Lung (tissue), 12 donors: ENCODE data around the gene ADAMTS17. TPM values are rescaled to one million over a fixed set of nuclear protein-coding genes. Genes with fewer than 3 reads are reported as not detected.

Source experiments
- ATAC-seq: fragments of 200-7000 bp; cut with Tn5 transposase; one replicate; pipeline ENCODE4 v1.9.1; 2020; ENCODE audit warnings: moderate number of reproducible peaks; ENCODE audit not compliant: insufficient read depth, low FRiP score
- DNase-seq, 3 donors: peaks; one replicate each; pipeline ENCODE4 v3.0.0-alpha.2; 2013 to 2017
- H3K27ac ChIP-seq, 2 donors: one replicate each; pipeline ENCODE4 v1.5.1; 2013; ENCODE audit warnings: mild to moderate bottlenecking in 2 of 2, moderate library complexity in 2 of 2, control low read depth in 1 of 2, inconsistent platforms in 1 of 2, low read depth in 1 of 2, low read length in 1 of 2
- H3K27me3 ChIP-seq, 3 donors: one replicate each; pipeline ENCODE4 v1.5.1; 2013; ENCODE audit warnings: low read length in 2 of 3; ENCODE audit not compliant: control insufficient read depth in 3 of 3, insufficient read depth in 3 of 3
- H3K36me3 ChIP-seq, 4 donors: one replicate each; pipeline ENCODE4 v1.5.1; 2013; ENCODE audit warnings: low read length in 4 of 4, mild to moderate bottlenecking in 1 of 4, moderate library complexity in 1 of 4; ENCODE audit not compliant: control insufficient read depth in 4 of 4, insufficient read depth in 4 of 4
- H3K4me1 ChIP-seq, 5 donors: one replicate each; pipeline ENCODE4 v1.5.1; 2013; ENCODE audit warnings: low read length in 5 of 5, mild to moderate bottlenecking in 2 of 5, moderate library complexity in 1 of 5; ENCODE audit not compliant: control insufficient read depth in 5 of 5, insufficient read depth in 5 of 5
- H3K4me3 ChIP-seq: one replicate; pipeline ENCODE4 v1.5.1; 2013; ENCODE audit warnings: mild to moderate bottlenecking, control low read depth, moderate library complexity
- H3K9ac ChIP-seq, 2 donors: one replicate each; pipeline ENCODE4 v1.5.1; 2013; ENCODE audit warnings: low read length in 2 of 2, control low read depth in 1 of 2; ENCODE audit not compliant: insufficient read depth in 1 of 2
- H3K9me3 ChIP-seq, 4 donors: one replicate each; pipeline ENCODE4 v1.5.1; 2013; ENCODE audit warnings: low read length in 3 of 4, mild to moderate bottlenecking in 1 of 4, moderate library complexity in 1 of 4; ENCODE audit not compliant: control insufficient read depth in 4 of 4, insufficient read depth in 3 of 4
- WGBS, 2 donors: extraction: QIAGEN DNeasy Blood & Tissue Kit; methylation state at CpG; one replicate each; pipeline ENCODE4 v1.1.7; 2013; 5-methylcytosine and 5-hydroxymethylcytosine counted together
- polyA plus RNA-seq, 2 donors: library from polyadenylated mRNA; stranded (reverse); fragments of 200-250 nt; gene quantifications; one replicate each; pipeline ENCODE4 v1.2.1, GENCODE V29; 2013
- total RNA-seq, 2 donors: library from RNA; depleted of rRNA in 1 of 2; stranded (reverse); fragments of >200 nt in 1 of 2; gene quantifications; one replicate each; pipeline ENCODE4 v1.2.1, GENCODE V29; 2014 to 2021
- TF ChIP-seq, protein P1 (sequence below): IDR thresholded peaks from 2 replicates; pipeline ENCODE4 v1.5.1; 2012; ENCODE audit warnings: mild to moderate bottlenecking; ENCODE audit errors: control extremely low read depth, extremely low read depth
- donor health status: control.
- donor health status: control.
- donor health status: Bipolar disorder and iron deficiency.
- donor health status: healthy.
- donor health status: DM: yes; HTN: yes; CAD: no.

ADAMTS17 gene
- total and polyA plus RNA-seq, 4 donors, result 0.47 to 6.6 (median 2.2) TPM

DNA sequence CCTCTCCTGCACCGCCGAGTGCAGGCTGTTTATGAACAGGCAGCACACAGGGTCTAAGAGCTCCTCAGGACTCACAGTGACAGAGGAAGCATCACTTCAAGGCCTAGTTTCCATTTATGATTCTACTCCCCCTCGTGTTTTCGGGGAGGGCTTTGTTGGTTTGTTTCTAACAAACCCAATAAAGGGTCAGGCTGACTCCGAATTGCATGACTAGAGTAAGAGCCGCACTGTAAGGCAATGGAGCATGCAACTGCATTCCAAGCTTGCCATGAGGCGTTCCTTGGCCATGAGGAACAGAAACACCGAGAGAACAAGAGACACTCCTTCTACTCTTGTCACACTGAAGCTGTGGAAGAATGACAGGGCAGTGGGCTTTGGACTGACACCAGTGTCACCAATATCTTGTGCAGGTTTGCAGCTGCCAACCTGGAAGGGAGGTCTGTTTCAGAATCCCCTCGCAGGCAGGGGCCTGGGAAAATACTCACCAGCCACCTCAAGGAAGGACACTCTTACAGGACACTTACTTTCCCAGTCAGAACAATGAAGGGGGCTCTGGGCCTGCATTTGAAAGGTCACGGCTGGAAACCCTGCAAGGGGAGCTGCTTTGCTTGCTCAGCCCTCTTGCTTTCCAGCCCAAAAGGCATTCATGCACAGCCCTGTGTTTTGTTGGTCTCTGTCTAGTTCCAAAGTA, 96.8 kb downstream of the ADAMTS17 start:
- H3K4me3 ChIP-seq, result no peak overlapping the region
- H3K4me1 ChIP-seq, result peaks cover 0 to 11% (median 0%) of the 10 kb centered on the region in 5 donors
- no peaks in the 10 kb centered on the region for H3K27me3 ChIP-seq
- 92 to 93% methylated on average over 10 of the region's 10 CpGs for WGBS, 2 donors
- H3K36me3 ChIP-seq, result no peaks in the 10 kb centered on the region
- TF ChIP-seq, protein P1, sequence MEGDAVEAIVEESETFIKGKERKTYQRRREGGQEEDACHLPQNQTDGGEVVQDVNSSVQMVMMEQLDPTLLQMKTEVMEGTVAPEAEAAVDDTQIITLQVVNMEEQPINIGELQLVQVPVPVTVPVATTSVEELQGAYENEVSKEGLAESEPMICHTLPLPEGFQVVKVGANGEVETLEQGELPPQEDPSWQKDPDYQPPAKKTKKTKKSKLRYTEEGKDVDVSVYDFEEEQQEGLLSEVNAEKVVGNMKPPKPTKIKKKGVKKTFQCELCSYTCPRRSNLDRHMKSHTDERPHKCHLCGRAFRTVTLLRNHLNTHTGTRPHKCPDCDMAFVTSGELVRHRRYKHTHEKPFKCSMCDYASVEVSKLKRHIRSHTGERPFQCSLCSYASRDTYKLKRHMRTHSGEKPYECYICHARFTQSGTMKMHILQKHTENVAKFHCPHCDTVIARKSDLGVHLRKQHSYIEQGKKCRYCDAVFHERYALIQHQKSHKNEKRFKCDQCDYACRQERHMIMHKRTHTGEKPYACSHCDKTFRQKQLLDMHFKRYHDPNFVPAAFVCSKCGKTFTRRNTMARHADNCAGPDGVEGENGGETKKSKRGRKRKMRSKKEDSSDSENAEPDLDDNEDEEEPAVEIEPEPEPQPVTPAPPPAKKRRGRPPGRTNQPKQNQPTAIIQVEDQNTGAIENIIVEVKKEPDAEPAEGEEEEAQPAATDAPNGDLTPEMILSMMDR, result no peak
- ATAC-seq (no peak), DNase-seq (no peak)
- H3K27ac ChIP-seq, result no peak overlapping the region
- no peaks in the 10 kb centered on the region for H3K9me3 ChIP-seq
- no peak overlapping the region for H3K9ac ChIP-seq

DNA sequence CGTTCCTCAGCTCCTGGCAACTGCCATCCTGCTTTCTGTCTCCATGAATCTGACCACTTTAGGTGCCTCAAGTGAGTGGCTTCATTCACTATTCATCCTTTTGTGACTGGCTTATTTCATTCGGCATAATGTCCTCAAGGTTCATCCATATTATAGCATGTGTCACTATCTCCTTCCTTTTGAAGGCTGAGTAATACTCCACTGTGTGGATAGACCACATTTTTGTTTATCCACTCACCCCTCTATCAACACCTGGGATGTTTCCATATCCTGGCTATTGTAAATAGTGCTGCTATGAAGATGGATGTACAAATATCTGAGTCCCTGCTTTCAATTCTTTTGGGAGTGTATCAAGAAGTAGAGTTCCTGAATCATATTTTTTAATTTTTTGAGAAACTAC, 98.8 kb downstream of the ADAMTS17 start:
- Histone ChIP-seq H3K4me3 (no peak overlapping the region), H3K4me1 (peaks cover 0 to 3% (median 0%) of the 10 kb centered on the region in 5 donors), H3K27ac (no peak overlapping the region), H3K27me3 (no peaks in the 10 kb centered on the region), H3K9me3 (peaks cover 0 to 4% (median 0%) of the 10 kb centered on the region in 4 donors), H3K36me3 (no peaks in the 10 kb centered on the region), H3K9ac (no peak overlapping the region)
- ATAC-seq (no peak), DNase-seq (no peak)
- TF ChIP-seq, protein P1, result no peak
- 94 to 100% methylated on average over 2 of the region's 2 CpGs for WGBS, 2 donors

DNA sequence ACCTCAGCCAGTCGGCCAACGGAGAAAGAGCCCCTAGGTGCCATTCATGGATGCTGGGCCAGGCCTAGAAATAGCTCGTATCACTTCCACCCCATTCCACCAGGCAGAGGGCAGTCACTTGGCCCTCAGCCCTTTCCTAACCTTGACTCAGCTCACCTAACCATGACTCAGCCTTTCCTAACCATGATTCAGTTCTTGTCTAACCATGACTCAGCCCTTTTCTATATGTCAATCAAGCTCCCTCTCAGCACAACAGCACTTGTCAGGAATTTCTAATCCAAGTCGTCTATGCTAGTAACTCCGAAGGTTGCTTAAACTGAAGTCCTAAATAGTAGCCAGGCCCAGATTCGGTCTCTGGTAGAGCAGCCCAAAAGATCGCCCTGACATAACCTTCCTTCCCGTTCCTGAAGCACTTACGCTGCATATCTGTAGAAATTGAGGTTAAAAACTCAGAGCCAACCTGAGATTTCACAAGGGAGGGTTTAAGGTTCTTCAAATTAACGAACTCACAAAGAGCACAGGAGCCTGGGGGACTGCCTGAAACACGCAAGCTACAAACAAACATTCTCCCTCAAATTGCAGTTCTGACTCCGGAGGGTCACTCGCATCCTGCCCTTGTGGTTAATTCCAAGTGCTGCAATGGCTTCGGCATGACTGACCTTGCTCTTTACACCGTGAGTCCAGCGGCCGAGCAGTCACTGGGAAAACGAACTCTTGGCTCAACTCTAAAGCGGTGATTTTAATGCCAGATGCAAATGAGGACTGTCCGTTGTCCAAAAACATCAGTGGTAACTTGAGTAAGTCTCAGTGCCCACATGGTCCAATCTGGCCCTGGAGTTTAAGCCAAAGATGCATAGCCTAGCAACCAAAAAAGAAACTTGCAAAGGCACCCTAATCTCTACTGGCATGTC, 99.9 kb downstream of the ADAMTS17 start:
- TF ChIP-seq, protein P1, result no peak
- no peak overlapping the region for H3K27ac ChIP-seq

More for the DNA sequence above, 99.9 kb downstream of the ADAMTS17 start:
- Histone ChIP-seq H3K4me3 (no peak overlapping the region), H3K9ac (no peak overlapping the region), H3K36me3 (no peaks in the 10 kb centered on the region), H3K4me1 (peaks cover 0 to 3% (median 0%) of the 10 kb centered on the region in 5 donors), H3K9me3 (peaks cover 0 to 6% (median 0%) of the 10 kb centered on the region in 4 donors), H3K27me3 (no peaks in the 10 kb centered on the region)
- peak in 2 of 3 donors; percentile 16 to 52 for DNase-seq
- 72 to 80% methylated on average over 20 of the region's 20 CpGs for WGBS, 2 donors
- ATAC-seq, result peak; percentile 8
